Neural progenitor cell (in vitro differentiated cells): ENCODE results near the gene MERTK. TPM values are rescaled to one million over a fixed set of nuclear protein-coding genes. Genes with fewer than 3 reads are reported as not detected.
A peak's percentile ranks its signal among the peaks of the same experiment; 100 is the strongest.

Experiments used
- DNase-seq: peaks from one replicate; pipeline ENCODE4 v3.0.0-alpha.2; 2016; ENCODE audit warnings: low spot score
- H2AFZ ChIP-seq: fragments of 200-600 bp; sonication (generic); replicated peaks from 2 replicates; pipeline ENCODE4 v1.6.1; 2016; ENCODE audit warnings: antibody characterized with exemption
- H3F3A ChIP-seq: fragments of 200-600 bp; sonication (generic); 2 replicates; pipeline ENCODE4 v1.6.1; 2016; ENCODE audit warnings: antibody characterized with exemption, low read depth
- H3K27ac ChIP-seq: fragments of 200-600 bp; sonication (generic); 2 replicates; pipeline ENCODE4 v1.5.1; 2016; ENCODE audit warnings: mild to moderate bottlenecking
- H3K27me3 ChIP-seq: fragments of 200-600 bp; sonication (generic); 2 replicates; pipeline ENCODE4 v1.6.1; 2016; ENCODE audit warnings: mild to moderate bottlenecking, moderate library complexity
- H3K36me3 ChIP-seq: fragments of 200-600 bp; sonication (generic); 2 replicates; pipeline ENCODE4 v1.5.1; 2016
- H3K4me1 ChIP-seq: fragments of 200-600 bp; sonication (generic); 2 replicates; pipeline ENCODE4 v1.6.1; 2016; ENCODE audit warnings: mixed run types
- H3K4me2 ChIP-seq: fragments of 200-600 bp; sonication (generic); 2 replicates; pipeline ENCODE4 v1.6.1; 2016
- H3K4me3 ChIP-seq: fragments of 200-600 bp; sonication (generic); 2 replicates; pipeline ENCODE4 v1.5.1; 2016
- H3K79me2 ChIP-seq: fragments of 200-600 bp; sonication (generic); 2 replicates; pipeline ENCODE4 v1.6.1; 2016; ENCODE audit warnings: low read depth
- H3K9ac ChIP-seq: fragments of 200-600 bp; sonication (generic); 2 replicates; pipeline ENCODE4 v1.6.1; 2016
- H3K9me3 ChIP-seq: fragments of 200-600 bp; sonication (generic); 2 replicates; pipeline ENCODE4 v1.5.1; 2016; ENCODE audit warnings: low read depth
- H4K20me1 ChIP-seq: fragments of 200-600 bp; sonication (generic); 2 replicates; pipeline ENCODE4 v1.6.1; 2016; ENCODE audit warnings: low read depth
- H3K27ac Mint-ChIP-seq: 3 replicates; pipeline ENCODE4 v1.8.0; 2021; ENCODE audit warnings: mixed read lengths
- H3K27me3 Mint-ChIP-seq: 2 replicates; pipeline ENCODE4 v1.8.0; 2022; ENCODE audit warnings: low read depth, mild to moderate bottlenecking, inconsistent platforms, moderate library complexity, mixed read lengths; ENCODE audit not compliant: insufficient read depth
- H3K36me3 Mint-ChIP-seq: 3 replicates; pipeline ENCODE4 v1.8.0; 2021; ENCODE audit warnings: mixed read lengths
- H3K4me1 Mint-ChIP-seq: 3 replicates; pipeline ENCODE4 v1.8.0; 2021; ENCODE audit warnings: mixed read lengths
- H3K4me3 Mint-ChIP-seq: 3 replicates; pipeline ENCODE4 v1.8.0; 2021; ENCODE audit warnings: mild to moderate bottlenecking, moderate library complexity, mixed read lengths
- H3K9me3 Mint-ChIP-seq: 3 replicates; pipeline ENCODE4 v1.8.0; 2020; ENCODE audit warnings: mixed read lengths
- EZH2 ChIP-seq: fragments of 200-600 bp; sonication (generic); IDR thresholded peaks from 2 replicates; pipeline ENCODE4 v1.6.1; 2017; ENCODE audit warnings: antibody characterized with exemption, mild to moderate bottlenecking, moderate library complexity
- EZH2phosphoT487 ChIP-seq: fragments of 200-600 bp; sonication (generic); IDR thresholded peaks from 2 replicates; pipeline ENCODE4 v1.6.1; 2017; ENCODE audit warnings: antibody characterized with exemption
- total RNA-seq: library from RNA; depleted of rRNA; stranded (reverse); fragments of >200 nt; gene quantifications from 2 replicates; pipeline ENCODE4 v1.2.3, GENCODE V29; 2015; ENCODE audit warnings: low replicate concordance
- TF ChIP-seq, protein P1 (sequence below): fragments of 200-600 bp; sonication (generic); IDR thresholded peaks from 2 replicates; pipeline ENCODE4 v1.5.1; 2017; ENCODE audit warnings: antibody characterized with exemption, mild to moderate bottlenecking

The MERTK gene
- total RNA-seq, 1 donor from 2014 or later = 6.1 TPM

DNA sequence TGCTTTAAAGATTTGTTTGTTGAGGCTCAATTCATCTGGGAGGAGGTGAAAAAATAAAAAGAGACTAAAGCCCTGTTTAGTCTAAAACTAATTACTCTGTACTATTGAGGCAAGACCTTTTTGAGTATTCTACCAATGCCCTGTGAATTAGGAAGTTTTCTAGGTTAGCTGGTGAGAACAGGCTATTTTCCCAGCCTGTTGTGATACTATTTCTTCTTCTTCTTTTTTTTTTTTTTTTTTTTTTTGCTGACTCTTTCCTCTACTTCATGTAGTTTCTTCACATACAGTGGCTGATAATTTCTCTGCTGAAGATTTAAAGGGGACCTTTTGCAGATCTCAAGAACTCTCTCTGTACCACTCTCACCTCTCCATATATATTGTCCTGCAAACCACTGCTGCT is 147.8 kb downstream of the MERTK start:
- no peak overlapping the region for H3K4me3 ChIP-seq
- no peaks in the 10 kb centered on the region for H4K20me1 ChIP-seq
- peaks cover 9% of the 10 kb centered on the region for H3K4me1 ChIP-seq
- TF ChIP-seq EZH2 = no peak
- TF ChIP-seq, protein P1, sequence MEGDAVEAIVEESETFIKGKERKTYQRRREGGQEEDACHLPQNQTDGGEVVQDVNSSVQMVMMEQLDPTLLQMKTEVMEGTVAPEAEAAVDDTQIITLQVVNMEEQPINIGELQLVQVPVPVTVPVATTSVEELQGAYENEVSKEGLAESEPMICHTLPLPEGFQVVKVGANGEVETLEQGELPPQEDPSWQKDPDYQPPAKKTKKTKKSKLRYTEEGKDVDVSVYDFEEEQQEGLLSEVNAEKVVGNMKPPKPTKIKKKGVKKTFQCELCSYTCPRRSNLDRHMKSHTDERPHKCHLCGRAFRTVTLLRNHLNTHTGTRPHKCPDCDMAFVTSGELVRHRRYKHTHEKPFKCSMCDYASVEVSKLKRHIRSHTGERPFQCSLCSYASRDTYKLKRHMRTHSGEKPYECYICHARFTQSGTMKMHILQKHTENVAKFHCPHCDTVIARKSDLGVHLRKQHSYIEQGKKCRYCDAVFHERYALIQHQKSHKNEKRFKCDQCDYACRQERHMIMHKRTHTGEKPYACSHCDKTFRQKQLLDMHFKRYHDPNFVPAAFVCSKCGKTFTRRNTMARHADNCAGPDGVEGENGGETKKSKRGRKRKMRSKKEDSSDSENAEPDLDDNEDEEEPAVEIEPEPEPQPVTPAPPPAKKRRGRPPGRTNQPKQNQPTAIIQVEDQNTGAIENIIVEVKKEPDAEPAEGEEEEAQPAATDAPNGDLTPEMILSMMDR = no peak
- no peak for TF ChIP-seq EZH2phosphoT487
- H3K4me3 Mint-ChIP-seq = no peak overlapping the region
- peaks cover 23% of the 10 kb centered on the region for H3K9me3 Mint-ChIP-seq
- H3K4me1 Mint-ChIP-seq = peaks cover 6% of the 10 kb centered on the region
- H3K27ac ChIP-seq = no peak overlapping the region
- peaks cover 6% of the 10 kb centered on the region for H3F3A ChIP-seq
- no peak for DNase-seq
- H3K9ac ChIP-seq = no peak overlapping the region
- no peaks in the 10 kb centered on the region for H3K79me2 ChIP-seq
- peaks cover 3% of the 10 kb centered on the region for H3K36me3 Mint-ChIP-seq
- peaks cover 3% of the 10 kb centered on the region for H3K9me3 ChIP-seq
- no peak overlapping the region for H3K27ac Mint-ChIP-seq
- H2AFZ ChIP-seq = no peak overlapping the region
- H3K27me3 Mint-ChIP-seq = peaks cover 12% of the 10 kb centered on the region
- H3K27me3 ChIP-seq = no peaks in the 10 kb centered on the region
- no peaks in the 10 kb centered on the region for H3K36me3 ChIP-seq
- no peak overlapping the region for H3K4me2 ChIP-seq

DNA sequence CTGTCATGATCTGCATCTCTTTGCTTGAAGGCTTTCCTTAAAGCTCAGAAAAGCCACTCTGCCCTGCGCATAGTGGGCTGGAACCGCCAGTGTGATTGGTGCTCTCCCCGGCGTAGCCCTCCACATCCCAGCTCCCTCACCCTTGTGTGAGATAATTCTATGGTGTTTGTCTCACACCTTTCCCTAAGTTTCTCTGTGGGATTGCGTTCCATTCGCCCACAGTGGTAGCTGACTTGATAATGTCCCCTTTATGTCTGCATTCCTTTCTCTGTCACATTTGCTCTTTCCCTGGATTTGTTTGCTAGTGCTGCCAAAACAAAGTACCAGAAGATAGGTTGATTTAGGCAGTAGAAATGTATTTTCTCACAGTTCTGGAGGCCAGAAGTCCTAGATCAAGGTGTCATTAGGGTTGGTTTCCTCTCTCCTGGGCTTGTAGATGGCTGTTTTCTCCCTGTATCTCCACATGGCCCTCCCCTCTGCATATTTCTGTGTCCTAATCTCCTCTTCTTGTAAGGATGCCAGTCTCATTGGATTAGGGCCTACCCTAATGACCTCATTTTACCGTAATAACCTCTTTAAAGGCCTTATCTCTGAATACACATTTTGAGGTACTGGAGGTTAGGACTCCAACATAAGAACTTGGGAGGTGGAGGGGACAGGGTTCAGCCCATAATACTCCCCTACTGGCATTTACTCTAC is 149.3 kb downstream of the MERTK start:
- Mint-ChIP-seq H3K4me3 (no peak overlapping the region), H3K27ac (peak overlapping the region; percentile 15), H3K27me3 (peaks cover 12% of the 10 kb centered on the region), H3K4me1 (peaks cover 6% of the 10 kb centered on the region), H3K36me3 (peaks cover 3% of the 10 kb centered on the region), H3K9me3 (peaks cover 23% of the 10 kb centered on the region)
- H2AFZ ChIP-seq = peak overlapping the region; percentile 71
- H3F3A ChIP-seq = peaks cover 6% of the 10 kb centered on the region
- H3K27ac ChIP-seq = no peak overlapping the region
- H3K79me2 ChIP-seq = no peaks in the 10 kb centered on the region
- H3K4me3 ChIP-seq = no peak overlapping the region
- H3K27me3 ChIP-seq = no peaks in the 10 kb centered on the region
- no peaks in the 10 kb centered on the region for H3K36me3 ChIP-seq
- peaks cover 9% of the 10 kb centered on the region for H3K4me1 ChIP-seq
- H3K4me2 ChIP-seq = no peak overlapping the region
- DNase-seq = no peak
- peaks cover 3% of the 10 kb centered on the region for H3K9me3 ChIP-seq
- no peak overlapping the region for H3K9ac ChIP-seq
- no peaks in the 10 kb centered on the region for H4K20me1 ChIP-seq
- TF ChIP-seq EZH2 (no peak), EZH2phosphoT487 (no peak)
- TF ChIP-seq, protein P1 = no peak

DNA sequence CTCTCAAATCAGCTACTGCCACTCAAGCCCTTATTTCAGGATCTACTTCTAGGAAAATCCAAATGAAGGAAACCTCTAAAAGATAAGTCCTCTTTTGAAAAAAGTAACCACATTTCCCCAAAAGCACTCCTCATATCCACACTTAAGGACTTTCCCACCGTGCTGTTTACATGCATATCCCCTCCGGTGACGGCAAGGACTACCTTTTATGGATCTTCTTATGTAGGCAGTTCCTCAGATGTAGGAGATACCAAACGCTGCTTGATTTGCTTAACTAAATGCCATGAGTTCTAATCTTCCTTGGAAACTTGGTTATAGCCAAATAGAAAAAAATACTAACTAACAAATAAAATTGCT is 149.8 kb downstream of the MERTK start:
- no peak overlapping the region for H3K9ac ChIP-seq

More for the DNA sequence above, 149.8 kb downstream of the MERTK start:
- no peak for DNase-seq
- Histone ChIP-seq H3K4me3 (no peak overlapping the region), H3K27me3 (peaks cover 1% of the 10 kb centered on the region), H3K4me1 (peaks cover 9% of the 10 kb centered on the region), H3F3A (peaks cover 4% of the 10 kb centered on the region), H4K20me1 (no peaks in the 10 kb centered on the region), H2AFZ (no peak overlapping the region), H3K27ac (no peak overlapping the region), H3K36me3 (no peaks in the 10 kb centered on the region), H3K4me2 (no peak overlapping the region), H3K9me3 (peaks cover 3% of the 10 kb centered on the region), H3K79me2 (no peaks in the 10 kb centered on the region)
- no peak overlapping the region for H3K27ac Mint-ChIP-seq
- no peak for TF ChIP-seq EZH2phosphoT487
- TF ChIP-seq, protein P1 = no peak
- TF ChIP-seq EZH2 = no peak
- peaks cover 3% of the 10 kb centered on the region for H3K36me3 Mint-ChIP-seq
- H3K27me3 Mint-ChIP-seq = peaks cover 14% of the 10 kb centered on the region
- peaks cover 7% of the 10 kb centered on the region for H3K4me1 Mint-ChIP-seq
- H3K4me3 Mint-ChIP-seq = no peak overlapping the region
- H3K9me3 Mint-ChIP-seq = peaks cover 23% of the 10 kb centered on the region
